Posterior cingulate gyrus (tissue), 11 donors: ENCODE measurements around the gene S100A14.
A peak's percentile ranks its signal among the peaks of the same experiment; 100 is the strongest.
"Not testable (repeated sequence)": the region's sequence is repeated elsewhere in the genome, so short reads cannot be mapped to it uniquely, and the experiment has no call there.

Source experiments
- DNase-seq, 10 donors: peaks; one replicate each; pipeline versions ENCODE4 v3.0.0 to v3.0.0-alpha.2; 2020 to 2021; ENCODE audit warnings: mixed read lengths in 3 of 10
- intact Hi-C: fragments of 100-400 bp; cut with DNase I; formaldehyde crosslinking; loops from one replicate; pipeline ENCODE4 v1.15.1; 2023

Gene S100A14

DNA sequence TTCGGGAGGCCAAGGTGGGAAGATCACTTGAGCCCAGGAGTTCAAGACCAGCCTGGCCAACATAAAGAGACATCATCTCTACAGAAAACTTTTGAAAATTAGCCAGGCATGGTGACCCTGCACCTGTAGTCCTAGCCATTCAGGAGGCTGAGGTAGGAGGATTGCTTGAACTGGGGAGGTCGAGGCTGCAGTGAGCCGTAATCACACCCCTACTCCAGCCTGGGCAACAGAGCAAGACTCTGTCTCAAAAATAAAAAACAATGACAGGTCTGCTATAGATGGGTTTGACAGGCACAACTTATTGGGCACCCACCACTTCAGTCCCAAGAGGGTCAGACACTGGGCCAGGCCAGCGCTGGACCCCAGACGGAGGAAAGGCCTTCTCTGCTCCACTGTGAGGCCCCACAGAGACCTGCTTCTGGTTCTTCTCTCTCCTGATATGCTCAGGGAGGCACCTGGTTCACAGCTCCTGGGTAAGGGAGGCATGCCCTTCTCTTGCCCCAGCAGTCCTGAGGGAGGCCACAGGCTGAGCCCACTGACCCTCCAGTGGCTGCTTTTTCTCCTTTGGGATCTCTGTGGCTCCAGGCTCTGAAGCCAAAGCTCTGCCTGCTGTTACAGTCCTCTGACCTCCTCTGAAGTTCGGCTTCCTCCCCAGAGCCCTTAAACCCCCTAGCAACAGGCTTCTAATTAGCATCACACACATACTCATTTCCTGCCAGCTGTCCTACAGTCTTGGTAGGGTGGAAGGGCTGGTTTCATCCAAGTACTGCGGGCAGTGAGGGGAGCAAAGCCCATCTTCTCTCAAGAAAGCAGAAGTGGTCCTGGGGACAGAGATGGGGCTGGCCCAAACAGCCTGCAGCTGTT, 17.6 kb downstream of the S100A14 start:
- DNase-seq, result peak in 1 of 10 donors; percentile 41
- intact Hi-C loops, result no loop called here

DNA sequence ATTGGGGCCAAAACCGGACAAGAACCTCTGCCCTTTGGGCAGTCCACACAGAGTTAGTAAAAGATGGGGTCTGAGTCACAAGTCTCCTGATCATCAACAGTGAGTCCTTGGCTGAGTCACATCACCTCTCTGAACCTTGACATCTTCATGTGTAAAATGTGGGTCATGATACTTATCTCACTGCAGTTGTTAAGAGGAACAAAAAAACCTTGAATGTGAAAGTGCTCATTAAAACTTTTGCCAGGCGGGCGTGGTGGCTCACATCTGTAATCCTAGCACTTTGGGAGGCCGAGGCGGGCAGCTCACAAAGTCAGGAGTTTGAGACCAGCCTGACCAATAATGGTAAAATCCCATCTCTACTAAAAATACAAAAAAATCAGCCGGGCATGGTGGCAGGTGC, 18.9 kb downstream of the S100A14 start:
- DNase-seq, result no peak
- intact Hi-C loops, result no loop called here

DNA sequence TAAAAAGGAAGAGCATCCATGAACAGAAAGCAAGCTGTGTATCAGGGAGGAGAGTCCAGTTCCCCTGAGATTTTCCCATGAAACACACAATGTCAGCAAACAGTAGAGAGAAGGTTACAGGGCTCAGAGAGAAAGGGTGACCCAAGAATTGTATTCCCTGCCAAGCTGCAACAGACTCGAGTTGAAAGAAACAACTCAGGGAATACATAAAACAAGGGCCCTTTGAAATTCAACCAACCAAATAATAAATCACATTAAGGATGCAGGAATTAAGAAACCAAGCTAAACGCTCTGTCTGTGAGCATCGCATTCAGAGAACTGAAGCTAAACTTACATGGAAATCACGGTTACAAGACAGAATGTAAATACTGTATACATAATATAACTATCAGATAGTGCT, 23.4 kb downstream of the S100A14 start:
- DNase-seq, result peak in 1 of 10 donors; percentile 3

DNA sequence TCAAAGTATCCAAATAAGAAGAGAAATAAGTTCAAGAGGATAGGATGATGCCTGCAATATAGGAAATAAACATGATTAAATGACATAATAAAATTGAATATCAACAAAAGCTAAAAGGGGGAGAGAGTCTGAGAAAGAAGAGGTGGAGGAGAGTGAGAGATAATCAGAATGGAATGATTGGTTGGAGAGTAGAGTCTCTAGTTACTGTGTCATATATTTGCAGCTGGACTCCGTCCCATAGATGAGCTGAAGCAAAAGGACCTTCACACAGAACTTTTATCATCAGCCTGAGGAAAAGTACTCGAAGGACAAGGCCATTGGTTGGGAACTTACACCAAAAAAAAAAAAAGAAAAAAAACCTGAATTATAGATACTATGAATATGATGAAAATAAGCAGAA, 27.6 kb downstream of the S100A14 start:
- DNase-seq, result no peak
- intact Hi-C loops, result no loop called here

More for the DNA sequence above, 23.4 kb downstream of the S100A14 start:
- intact Hi-C loops, result no loop called here

DNA sequence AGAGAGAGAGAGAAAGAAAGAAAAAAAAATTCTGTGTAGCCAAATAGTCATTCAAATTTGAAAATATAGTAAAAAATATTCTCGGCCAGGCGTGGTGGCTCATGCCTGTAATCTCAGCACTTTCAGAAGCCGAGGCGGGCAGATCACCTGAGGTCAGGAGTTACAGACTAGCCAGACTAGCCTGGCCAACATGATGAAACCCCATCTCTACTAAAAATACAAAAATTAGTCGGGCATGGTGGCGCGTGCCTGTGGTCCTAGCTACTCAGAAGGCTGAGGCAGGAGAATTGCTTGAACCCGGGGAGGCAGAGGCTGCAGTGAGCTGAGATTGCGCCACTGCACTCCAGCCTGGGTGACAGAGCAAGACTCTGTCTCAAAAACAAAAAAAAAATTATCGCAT, 28.1 kb downstream of the S100A14 start:
- intact Hi-C loops, result not testable (repeated sequence)

DNA sequence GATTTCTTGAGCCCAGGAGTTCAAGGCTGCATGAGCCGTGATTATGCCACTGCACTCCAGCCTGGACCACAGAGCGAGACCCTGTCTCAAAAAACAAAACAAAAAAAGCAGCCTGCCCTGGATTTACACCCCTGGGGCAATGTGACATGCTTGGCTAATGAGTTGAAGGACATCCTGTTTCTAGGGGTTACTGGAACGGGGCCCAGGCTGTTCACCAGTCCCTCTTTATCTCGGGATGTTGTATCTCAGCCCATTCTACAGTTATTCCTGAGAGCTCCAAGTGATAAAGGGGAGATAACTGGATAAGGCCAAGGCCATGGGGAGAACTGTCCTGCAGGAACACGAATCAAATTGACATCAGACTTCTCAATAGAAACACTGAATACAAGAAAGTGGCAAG, 28.8 kb downstream of the S100A14 start:
- DNase-seq, result peak in 1 of 10 donors; percentile 44
- intact Hi-C loops, result no loop called here

More for the DNA sequence above, 28.1 kb downstream of the S100A14 start:
- DNase-seq, result peak in 1 of 10 donors; percentile 18

DNA sequence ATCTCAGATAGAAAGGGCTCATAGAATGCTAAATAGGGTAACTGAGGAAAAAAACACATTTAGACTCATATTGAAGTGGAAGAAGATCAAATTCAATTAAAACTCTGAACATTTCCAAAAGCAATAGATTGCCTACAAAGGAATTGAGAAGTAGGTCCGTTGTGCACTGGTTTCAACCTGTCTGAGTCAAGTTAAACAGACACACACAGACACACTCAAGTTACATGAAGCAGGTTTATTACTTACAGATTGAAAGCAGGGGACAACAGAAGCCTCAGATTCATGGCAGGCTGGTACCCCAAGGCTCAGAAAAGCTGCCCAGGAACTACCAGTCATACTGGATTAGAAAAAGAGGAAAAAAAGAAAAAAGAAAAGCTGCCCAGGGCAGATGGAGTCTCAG, 29.8 kb downstream of the S100A14 start:
- intact Hi-C loops, result no loop called here
- DNase-seq, result no peak

DNA sequence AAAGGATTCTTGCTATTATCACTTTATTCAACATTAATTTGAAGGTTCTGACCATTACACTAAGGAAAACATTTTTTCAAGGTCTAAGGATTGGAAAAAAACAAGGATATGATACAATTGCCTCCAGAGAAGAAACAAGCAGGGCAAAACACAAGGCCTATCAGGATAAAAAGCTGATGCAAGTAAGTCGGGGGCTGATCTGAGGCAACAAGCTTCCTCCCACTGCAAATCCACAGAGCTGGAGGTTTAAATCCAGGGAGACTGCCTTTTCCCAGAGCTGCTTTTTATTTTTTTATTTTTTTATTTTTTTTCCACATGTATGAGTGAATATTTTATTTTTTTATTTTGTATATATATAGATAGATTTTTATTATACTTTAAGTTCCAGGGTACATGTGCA, 31.1 kb downstream of the S100A14 start:
- no peak for DNase-seq
- intact Hi-C loops, result no loop called here

DNA sequence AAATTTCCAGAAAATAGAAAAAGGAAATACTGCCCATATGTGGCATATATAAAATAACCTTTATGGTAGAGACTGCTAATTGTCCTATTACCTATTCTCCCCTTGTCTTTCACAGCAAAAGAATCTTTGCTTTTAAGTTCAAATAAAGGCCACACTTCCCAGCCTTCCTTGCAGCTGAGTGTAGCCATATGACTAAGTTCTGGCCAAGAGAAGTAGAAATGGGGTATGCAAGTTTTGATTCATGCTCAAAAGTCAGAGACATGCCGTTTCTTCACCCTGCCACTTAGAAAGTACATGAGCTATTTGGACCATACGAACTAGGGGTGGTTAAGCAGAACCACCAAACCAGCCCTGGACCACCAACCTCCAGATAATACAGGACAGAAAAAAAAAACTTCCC, 32.1 kb downstream of the S100A14 start:
- intact Hi-C loops, result no loop called here
- DNase-seq, result no peak

DNA sequence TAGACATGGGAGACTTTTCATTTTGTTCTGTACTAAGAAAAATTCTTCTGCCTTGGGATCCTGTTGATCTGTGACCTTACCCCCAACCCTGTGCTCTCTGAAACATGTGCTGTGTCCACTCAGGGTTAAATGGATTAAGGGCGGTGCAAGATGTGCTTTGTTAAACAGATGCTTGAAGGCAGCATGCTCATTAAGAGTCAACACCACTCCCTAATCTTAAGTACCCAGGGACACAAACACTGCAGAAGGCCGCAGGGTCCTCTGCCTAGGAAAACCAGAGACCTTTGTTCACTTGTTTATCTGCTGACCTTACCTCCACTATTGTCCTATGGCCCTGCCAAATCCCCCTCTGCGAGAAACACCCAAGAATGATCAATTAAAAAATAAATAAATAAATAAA, 32.6 kb downstream of the S100A14 start:
- intact Hi-C loops, result not testable (repeated sequence)
- DNase-seq, result peak in 1 of 10 donors; percentile 15

DNA sequence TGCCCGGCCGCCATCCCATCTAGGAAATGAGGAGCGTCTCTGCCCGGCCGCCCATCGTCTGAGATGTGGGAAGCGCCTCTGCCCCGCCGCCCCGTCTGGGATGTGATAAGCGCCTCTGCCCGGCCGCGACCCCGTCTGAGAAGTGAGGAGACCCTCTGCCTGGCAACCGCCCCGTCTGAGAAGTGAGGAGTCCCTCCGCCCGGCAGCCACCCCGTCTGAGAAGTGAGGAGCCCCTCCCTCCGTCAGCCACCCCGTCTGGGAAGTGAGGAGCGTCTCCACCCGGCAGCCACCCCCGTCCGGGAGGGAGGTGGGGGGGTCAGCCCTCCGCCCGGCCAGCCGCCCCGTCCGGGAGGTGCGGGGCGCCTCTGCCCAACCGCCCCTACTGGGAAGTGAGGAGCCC, 33.3 kb downstream of the S100A14 start:
- DNase-seq, result peak in 1 of 10 donors; percentile 81
- intact Hi-C loops, result not testable (repeated sequence)

DNA sequence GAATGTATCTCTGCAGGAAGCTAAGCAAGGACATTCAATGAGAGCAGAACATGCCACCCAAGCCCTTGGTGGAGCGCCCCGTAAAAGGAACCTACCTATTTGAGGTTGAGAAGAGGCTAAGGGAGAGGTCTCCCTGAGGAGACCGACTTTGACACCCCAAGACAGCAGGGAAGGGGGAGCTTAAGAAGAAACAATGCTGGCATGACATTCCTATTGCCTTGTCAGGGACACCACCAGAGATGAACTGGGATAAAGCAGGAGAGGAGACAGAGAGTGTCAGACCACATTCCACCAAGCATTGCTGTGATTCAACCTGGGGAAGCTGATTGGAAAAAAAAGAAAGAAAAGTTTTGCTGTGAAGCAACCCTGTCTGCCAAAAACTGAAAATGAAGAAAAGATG, 37.2 kb downstream of the S100A14 start:
- intact Hi-C loops, result no loop called here
- peak in 1 of 10 donors; percentile 43 for DNase-seq

DNA sequence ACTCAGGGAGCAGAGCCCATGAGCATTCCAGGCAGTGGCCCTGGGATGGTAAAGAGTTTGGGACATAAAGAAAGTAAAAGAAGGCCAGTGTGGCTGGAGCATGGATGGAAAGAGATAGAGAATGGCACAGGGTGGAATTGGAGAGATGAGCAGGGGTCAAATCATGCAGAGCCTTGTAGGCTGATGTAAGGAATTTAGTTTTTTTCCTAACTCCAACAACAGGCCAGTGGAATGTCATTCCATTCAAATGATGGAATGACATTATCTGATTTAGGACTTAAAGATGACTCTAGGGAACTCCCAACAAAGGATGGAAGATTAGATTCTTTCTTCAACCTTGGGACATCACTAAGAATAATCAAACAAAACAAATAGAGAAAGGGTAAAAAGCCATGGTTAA, 37.6 kb downstream of the S100A14 start:
- intact Hi-C loops, result no loop called here
- no peak for DNase-seq

DNA sequence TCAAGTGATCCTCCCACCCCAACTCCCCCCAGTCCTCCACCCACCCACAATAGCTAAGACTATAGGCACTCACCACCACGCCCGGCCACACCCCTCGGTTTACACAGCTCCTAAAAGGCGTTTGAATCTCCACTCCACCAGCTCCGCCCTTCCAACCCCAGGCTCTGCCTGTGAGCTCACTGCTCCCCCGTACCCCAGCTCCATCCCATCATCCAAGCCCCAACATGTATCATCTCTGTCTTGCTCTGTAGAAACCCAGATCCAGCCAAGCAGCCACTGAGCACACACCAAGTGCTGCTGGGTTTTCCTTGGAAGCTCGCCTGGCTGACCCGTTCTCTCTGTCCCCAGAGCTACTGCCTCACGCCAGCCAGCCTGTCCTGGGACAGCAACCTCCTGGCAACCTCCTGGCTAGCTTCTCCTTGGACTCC, 38.5 kb downstream of the S100A14 start:
- DNase-seq, result peak in 2 of 10 donors; percentile 40 to 81
- intact Hi-C loops, result no loop called here

DNA sequence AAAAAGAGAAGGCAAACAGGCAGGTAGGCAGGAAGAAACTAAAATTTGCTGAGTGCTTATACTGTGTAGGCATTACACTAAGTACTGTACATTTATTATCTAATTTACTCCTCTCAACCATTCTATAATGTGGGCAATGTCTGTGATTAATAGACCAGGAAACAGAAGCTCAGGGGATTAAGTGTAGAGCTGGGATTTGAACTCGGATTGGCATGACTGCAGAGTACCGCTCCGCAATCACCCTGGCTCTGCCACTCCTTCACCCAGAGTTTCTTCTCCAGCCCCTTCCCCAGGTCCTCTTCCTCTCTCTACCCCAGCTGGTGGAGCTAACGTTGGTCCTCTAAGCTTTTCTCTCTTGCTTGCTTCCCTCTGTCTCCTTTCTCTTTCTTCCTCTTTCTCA, 39.0 kb downstream of the S100A14 start:
- intact Hi-C loops, result no loop called here
- no peak for DNase-seq

DNA sequence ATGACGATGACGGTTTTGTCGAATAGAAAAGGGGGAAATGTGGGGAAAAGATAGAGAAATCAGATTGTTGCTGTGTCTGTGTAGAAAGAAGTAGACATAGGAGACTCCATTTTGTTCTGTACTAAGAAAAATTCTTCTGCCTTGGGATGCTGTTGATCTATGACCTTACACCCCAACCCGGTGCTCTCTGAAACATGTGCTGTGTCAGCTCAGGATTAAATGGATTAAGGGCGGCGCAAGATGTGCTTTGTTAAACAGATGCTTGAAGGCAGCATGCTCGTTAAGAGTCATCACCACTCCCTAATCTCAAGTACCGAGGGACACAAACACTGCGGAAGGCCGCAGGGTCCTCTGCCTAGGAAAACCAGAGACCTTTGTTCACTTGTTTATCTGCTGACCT, 40.6 kb downstream of the S100A14 start:
- DNase-seq, intact Hi-C loops: not testable (repeated sequence)

DNA sequence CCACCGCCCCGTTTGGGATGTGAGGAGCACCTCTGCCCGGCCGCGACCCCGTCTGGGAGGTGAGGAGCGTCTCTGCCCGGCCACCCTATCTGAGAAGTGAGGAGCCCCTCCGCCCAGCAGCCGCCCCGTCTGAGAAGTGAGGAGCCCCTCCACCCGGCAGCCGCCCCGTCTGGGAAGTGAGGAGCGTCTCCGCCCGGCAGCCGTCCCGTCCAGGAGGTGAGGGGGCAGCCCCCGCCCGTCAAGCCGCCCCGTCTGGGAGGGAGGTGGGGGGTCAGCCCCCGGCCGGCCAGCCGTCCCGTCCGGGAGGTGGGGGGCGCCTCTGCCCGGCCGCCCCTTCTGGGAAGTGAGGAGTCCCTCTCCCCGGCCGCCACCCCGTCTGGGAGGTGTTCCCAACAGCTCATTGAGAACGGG, 41.0 kb downstream of the S100A14 start:
- DNase-seq, result peak in 1 of 10 donors; percentile 77
- intact Hi-C loops, result not testable (repeated sequence)

DNA sequence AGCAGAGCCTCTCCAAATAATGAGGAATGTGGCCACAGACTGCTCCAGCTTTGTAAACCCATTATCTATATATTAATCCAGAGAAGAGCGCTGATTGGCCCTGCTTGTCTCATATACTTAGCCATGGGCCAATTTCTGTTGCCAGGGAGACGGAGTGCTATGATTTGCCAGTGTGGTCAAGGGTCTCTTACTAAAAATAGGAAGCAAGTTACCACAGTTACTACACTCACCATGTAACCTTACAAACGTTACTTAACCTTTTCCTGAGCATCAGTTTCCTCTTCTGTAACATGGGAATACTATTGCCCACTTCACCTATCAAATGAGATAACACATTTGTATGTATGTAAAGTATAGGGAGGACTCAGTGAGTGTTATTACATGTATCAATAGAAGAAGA, 42.8 kb downstream of the S100A14 start:
- no peak for DNase-seq

DNA sequence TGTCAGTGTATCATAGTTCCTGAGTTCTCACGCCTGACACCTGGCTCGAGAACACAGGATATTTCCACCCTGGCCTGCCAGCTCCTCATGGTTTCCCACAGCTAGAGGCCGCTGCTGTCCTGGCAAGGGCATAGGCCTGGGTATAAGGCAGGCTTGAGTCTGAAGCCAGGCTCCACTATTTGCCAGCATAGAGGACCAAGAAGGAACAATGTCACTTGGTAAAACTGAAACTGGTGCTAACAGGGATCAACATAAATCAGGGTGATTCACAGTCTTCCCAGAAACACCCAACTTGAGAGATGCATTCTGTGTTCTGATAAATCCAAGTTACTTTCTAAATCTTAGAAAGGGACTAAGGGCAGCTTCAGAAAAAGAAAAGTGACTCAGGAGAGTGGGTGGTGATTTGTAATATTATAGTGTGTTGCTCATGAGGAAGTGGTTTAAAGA, 43.5 kb downstream of the S100A14 start:
- intact Hi-C loops, result loop anchor here (2.0 to 5.0 kb wide), 4 partner anchors 55 to 175 kb away; partner anchors contain the start of genes ILF2, S100A1, S100A13 and SNAPIN
- peak; percentile 53 to 96 (median 82) for DNase-seq

More for the DNA sequence above, 42.8 kb downstream of the S100A14 start:
- intact Hi-C loops, result loop anchor here (2.0 to 5.0 kb wide), 4 partner anchors 54 to 174 kb away; partner anchors contain the start of genes ILF2, S100A1, S100A13 and SNAPIN

DNA sequence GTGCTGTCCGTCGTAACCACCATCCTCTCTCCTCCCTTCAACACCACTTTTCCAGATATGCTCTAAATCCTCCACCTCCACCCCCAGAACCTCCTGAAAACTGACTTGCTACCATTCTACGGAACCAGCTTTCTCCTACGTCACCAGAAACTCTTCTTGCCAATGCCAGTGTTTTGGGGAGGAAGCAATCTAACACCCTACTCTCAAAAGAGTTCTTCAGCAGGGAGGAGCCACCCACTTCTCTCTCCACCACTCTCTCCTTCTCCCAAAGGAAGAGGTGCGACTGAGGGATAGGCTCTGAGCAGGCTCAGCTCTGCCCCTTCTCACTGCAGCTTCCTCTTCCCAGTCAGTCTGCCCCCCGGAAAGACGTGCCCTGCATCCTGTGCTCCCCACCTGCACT, 44.4 kb downstream of the S100A14 start:
- intact Hi-C loops, result loop anchor here (2.0 to 5.0 kb wide), 4 partner anchors 56 to 176 kb away; partner anchors contain the start of genes ILF2, S100A1, S100A13 and SNAPIN

DNA sequence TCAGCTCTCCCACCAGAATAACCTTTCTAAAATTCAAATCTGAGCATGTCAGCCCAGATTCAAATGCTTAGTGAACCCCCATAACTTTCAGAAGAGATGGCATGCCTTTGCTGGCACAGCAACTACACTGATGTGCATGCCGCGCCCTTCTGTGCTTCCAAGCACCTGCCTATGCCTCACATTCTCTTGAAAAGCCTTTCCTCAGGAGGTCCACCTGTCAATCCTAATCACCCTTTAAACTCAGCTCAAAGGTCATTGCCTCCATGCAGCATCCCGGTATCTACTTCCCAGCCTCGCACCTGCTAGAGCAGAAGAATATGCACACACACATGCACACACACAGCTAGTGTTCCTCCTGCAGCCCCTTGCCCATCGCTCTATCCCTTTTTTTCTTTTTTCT, 45.3 kb downstream of the S100A14 start:
- intact Hi-C loops, result loop anchor here (5.0 kb wide), 2 partner anchors 56 to 176 kb away; partner anchors contain the start of genes S100A1 and S100A13
- DNase-seq, result peak in 1 of 10 donors; percentile 14

More for the DNA sequence above, 44.4 kb downstream of the S100A14 start:
- peak in 2 of 10 donors; percentile 23 to 78 for DNase-seq
